HG02981 (cell line): Measurements from ENCODE around the gene EME2.
"Not testable (repeated sequence)": the region's sequence is repeated elsewhere in the genome, so short reads cannot be mapped to it uniquely, and the experiment has no call there.

Experiments used
- ATAC-seq: cut with Tn5 transposase; IDR thresholded peaks from one replicate; pipeline ENCODE4 v1.9.1; 2021; ENCODE audit warnings: mild to moderate bottlenecking, moderate library complexity; ENCODE audit not compliant: unreplicated experiment

Gene EME2

GRCh38 chr16:1790261-1790610 lies 17.6 kb downstream of the EME2 start:
- no peak for ATAC-seq

- ATAC-seq, result no peak
Measured at GRCh38 chr16:1790611-1791255, 18.1 kb downstream of the EME2 start.

GRCh38 chr16:1791256-1791942 lies 18.8 kb downstream of the EME2 start:
- ATAC-seq, result no peak

GRCh38 chr16:1791943-1792812 lies 19.6 kb downstream of the EME2 start:
- no peak for ATAC-seq

DNA sequence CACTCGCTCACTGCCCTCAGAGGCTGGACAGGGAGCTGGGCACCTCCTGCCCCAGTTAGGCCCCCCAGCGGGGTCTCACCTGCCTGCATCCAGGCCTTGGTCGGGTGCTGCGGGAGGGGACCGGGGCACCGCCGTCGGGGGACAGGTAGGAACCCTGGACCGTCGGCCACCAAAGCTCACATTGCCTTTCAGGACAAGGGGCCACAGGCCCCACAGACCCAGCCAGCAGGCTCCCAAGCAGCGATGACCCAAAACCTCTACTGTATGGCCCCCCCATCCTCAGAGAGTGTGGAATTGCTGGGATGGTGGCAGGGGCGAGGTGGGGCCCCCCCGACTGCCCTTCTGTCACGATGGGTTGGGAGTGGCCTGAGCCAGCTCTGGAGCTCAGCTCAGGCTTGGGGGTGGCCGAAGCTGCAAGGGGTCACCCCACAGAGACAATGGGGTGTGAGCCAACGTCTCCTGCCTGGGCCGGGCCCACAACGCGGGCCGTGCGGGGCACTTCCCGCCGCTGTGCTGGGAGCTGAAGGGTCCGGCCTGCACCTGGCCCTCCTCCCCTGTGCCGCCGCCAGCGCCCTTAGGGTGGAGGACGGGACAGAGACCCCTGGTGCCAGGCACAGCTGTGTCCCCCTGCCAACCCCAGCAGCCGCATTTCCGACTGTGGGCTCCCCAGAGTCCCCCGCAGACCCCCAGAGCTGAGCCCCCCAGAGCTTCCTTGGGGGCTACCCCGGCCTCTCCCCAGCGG lies 20.4 kb downstream of the EME2 start:
- ATAC-seq, result no peak

DNA sequence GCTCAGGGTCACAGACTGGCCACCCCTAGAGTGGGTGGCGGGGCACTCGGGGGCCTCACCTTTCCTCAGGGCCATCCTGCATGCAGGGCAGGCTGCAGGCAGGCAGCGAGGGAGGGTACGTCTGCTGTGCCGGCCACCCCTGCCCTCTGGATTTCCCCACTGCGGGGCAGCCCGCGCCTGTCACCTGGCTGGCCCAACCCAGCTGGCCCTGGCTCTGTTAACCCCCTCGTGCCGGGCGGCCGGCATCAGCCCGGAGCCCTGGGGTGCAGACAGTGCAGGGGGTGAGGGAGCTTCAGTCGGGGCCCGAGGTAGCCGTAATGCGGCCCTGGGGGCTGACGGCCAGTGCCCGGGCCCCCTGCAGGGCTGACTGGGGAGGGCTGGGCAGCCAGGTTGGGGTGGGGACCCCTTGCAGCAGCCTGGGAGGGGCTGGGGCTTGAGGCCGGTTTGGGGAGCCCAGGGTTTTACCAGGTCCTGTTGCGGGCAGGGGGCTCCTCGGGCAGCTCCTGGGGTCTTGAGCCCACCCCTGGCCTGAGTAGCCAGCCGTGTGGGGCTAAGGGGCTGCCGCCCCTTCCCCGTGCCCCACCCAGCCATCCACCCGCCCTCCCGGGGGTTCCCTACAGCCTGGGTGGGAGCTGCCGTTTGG lies 21.1 kb downstream of the EME2 start, which contains the start of gene IGFALS:
TSS of gene IGFALS (minus strand) at position 128 of the 643 bp plus-strand sequence. CDS start at position 75, 53 bp downstream.
- no peak for ATAC-seq

GRCh38 chr16:1794221-1794871 lies 21.7 kb downstream of the EME2 start:
- ATAC-seq, result no peak

DNA sequence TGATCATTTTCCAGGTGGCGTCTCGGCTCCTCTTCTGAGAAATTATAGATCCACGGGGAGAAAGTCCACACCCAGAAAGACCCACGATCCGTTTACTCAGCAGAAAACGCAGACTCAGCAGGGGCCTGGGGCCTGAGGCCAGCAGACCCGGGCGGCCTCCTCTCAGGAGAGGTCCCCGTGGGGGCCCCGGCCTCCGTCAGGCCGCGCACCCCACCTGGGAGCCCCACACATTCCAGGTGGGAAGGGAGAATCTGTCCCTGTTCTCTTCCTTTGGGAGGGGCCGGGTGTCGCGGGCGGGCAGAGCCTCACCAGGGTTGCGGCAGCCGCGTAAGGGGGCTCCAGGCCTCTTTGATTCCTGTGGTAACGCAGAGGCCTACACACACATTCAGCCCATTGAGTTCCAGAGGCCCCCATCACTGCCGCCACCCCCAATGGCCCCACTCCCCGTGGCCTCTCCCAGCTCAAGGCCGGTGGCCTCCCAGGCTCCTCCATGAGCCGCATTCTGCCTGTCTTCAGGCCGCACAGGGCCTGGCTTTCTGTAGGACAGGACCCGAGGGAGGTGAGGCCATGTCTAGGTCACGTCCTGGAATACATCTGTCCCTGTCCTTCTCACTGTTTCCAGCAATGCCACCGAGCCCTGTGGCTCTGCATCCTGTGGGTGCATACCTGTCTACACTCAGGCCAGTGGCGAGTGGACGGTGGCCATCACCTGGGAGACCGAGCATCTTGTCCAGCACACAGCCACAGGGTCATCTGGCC lies 22.5 kb downstream of the EME2 start:
- no peak for ATAC-seq

GRCh38 chr16:1799263-1799662 lies 26.7 kb downstream of the EME2 start:
- not testable (repeated sequence) for ATAC-seq

- no peak for ATAC-seq
Measured at GRCh38 chr16:1800701-1801100, 28.1 kb downstream of the EME2 start.

DNA sequence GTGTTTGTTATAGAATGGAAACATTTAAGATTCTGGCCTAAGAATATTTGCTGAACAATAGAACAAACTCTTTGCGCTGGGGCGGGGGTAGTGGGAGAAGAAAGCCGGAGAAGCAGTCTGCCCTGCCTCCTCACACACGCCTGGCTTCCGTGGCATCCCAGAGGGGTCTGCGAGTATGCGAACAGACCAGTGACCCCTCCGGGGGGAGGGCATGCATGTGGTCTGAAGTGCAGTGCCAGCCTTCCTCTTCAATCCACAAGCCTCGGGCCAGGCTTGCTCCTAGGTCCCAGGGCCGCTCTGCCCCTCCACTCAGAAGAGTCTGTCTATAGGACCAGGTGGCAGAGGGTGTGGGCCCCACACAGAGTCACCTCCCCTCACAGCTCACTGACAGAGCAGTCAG lies 35.0 kb downstream of the EME2 start:
- ATAC-seq, result no peak

- no peak for ATAC-seq
Measured at GRCh38 chr16:1808691-1809090, 36.1 kb downstream of the EME2 start.

DNA sequence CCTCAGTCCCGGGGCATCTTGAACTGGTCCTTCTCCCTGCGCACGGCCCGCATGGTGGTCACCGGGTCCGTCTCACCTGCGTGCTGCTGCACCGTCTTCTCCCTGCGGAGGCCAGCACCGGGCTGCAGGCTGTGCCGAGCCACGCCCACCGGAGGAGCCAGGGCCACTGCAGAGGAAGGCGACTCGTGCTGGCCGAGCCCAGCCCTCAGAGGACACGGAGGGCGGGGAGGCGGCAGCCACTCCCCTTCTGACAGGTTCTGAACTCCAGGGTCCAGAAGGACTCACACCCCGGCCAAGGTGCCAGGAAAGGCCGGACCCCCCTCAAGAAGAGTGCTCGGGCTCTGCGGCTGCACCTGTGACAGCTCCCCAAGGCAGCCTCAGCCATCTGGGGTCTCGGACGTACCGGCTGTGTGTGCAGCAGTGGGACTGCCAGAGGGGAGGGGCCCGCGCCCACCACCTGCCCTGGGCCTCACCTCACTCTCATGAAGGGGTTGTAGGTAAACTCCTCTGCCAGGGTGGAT lies 36.7 kb downstream of the EME2 start:
- no peak for ATAC-seq

DNA sequence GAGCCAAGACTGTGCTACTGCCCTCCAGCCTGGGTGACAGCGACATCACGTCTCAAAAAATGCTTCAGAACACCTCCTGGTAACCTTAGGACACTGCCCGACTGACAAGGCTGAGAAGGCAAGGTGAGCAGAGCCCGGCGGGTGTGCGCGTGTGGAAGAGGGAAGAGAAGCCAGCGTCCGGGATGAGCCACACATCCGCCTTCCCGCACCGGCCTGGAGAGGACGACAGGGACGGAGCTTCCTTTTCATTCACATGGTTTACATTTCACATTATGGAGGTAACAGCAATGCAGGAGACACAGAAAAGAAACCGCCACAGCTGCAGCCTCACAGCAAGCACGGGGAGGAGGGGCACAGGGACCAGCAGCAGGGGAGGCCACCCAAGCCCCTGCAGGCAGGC lies 37.5 kb downstream of the EME2 start:
- no peak for ATAC-seq

GRCh38 chr16:1810536-1810935 lies 37.9 kb downstream of the EME2 start:
- ATAC-seq, result no peak

DNA sequence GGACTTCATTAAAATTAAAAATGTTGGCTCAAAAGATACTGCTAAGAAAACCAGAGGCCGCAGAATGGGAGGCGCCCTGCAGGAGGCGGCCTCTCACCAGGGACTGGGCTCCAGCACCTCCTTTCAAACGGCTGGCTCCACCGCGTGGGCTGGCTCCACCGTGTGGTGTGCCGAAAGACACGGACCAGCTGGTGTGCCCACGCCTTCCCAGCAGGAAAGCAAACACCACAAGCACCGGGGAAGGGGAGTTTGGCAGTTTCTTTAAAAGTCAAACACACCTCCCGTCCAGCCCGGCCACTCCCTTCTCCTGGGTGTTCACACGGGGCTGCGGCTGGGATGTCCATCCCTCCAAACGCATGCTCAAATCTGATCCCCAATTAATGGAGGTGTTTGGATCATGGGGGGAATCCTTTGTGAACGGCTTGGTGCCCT lies 40.1 kb downstream of the EME2 start:
- no peak for ATAC-seq

DNA sequence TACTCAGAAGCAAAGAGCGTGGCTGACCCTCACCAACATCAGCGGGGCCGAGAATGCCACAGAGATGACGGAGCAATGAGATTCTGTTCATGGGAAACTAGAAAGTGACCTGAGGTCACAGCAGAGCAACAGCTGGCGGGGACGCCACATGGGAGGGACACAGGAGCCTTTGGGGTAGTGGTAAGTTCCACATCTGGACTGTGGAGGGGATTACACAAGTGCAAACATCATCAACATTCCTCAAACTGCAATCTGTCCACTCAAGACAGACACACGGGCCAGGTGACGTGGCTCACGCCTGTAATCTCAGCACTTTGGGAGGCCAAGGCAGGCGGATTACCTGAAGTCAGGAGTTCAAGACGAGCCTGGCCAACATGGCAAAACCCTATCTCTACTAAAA lies 42.9 kb downstream of the EME2 start:
- no peak for ATAC-seq

DNA sequence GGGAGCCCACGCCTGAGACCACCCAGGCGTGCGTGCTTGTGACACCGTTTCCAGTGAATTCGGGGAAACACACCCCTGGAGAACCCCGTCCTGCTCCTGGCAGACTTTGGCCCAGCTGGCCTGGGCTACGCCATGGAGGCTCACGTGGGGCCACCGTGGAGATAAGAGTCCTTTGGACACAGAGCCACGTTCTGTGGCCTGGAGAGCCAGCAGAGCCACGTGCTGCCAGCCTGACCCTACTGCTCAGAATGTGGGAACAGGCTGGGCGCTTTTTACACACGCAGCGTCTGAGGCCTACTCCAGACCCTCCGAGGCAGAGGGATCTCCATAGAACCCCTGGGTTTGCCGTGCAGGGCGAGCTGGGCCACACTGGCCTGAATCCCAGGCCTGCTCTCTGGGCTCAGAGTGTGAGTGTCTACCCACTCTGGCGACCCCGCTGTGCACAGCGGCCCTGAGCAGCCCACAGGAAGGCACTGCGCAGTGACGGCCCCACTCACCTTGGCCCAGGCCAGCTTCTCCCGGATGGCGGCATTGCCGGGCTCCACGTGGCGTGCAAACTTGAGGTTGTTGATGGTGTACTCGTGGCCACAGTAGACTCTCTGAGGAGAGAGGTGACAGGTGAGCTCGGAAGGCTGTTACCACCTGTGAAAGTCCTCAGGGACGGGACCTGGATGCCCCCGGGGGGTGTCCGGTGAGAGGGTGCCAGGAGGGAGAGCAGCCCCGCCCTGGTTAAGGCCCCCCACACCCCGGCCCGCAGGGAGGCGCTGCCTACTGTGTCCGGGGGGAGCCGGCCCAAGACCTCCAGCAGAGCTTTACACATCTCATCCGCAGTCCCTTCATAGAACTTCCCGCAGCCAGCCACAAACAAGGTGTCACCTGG lies 44.0 kb downstream of the EME2 start:
- no peak for ATAC-seq
